Bronchial epithelial cell (primary cell): ENCODE results near the gene FIGNL2. TPM values are rescaled to one million over a fixed set of nuclear protein-coding genes. Genes with fewer than 3 reads are reported as not detected.

Source experiments
- DNase-seq: peaks from one replicate; pipeline ENCODE4 v3.0.0-alpha.2; 2010; ENCODE audit warnings: low read depth
- FAIRE-seq: peaks from 2 replicates; lab custom pipeline; 2011; peaks lifted over from hg19 to GRCh38; lab: Jason Lieb, UNC
- H3K27me3 ChIP-seq: 2 replicates; pipeline ENCODE4 v1.5.1; 2011; ENCODE audit warnings: low read length; ENCODE audit not compliant: control insufficient read depth, insufficient read depth
- H3K36me3 ChIP-seq: 2 replicates; pipeline ENCODE4 v1.5.1; 2011; ENCODE audit warnings: low read length; ENCODE audit not compliant: control insufficient read depth, insufficient read depth
- H3K4me3 ChIP-seq: 2 replicates; pipeline ENCODE4 v1.5.1; 2011; ENCODE audit warnings: mild to moderate bottlenecking, low read depth, low read length, control low read depth
- CTCF ChIP-seq: IDR thresholded peaks from 2 replicates; pipeline ENCODE4 v1.5.1; 2011; ENCODE audit warnings: mild to moderate bottlenecking, moderate library complexity, low read length, control low read depth, inconsistent platforms; ENCODE audit not compliant: insufficient read depth, severe bottlenecking
- total RNA-seq: library from RNA; depleted of rRNA; stranded (reverse); fragments of >200 nt; gene quantifications from 2 replicates; pipeline ENCODE4 v1.2.1, GENCODE V29; 2014

The FIGNL2 gene
- total RNA-seq, 1 donor from 2014 or later: not detected

GRCh38 chr12:51871918-51872688 is 23.6 kb upstream of the FIGNL2 start:
- no peaks in the 10 kb centered on the region for H3K36me3 ChIP-seq
- H3K27me3 ChIP-seq: peaks cover 30% of the 10 kb centered on the region
- no peak for FAIRE-seq
- H3K4me3 ChIP-seq: no peak overlapping the region
- no peak for DNase-seq
- TF ChIP-seq CTCF: no peak

- TF ChIP-seq CTCF: no peak
- FAIRE-seq (no peak), DNase-seq (no peak)
- peaks cover 30% of the 10 kb centered on the region for H3K27me3 ChIP-seq
- H3K36me3 ChIP-seq: no peaks in the 10 kb centered on the region
- no peak overlapping the region for H3K4me3 ChIP-seq
These were observed 22.6 kb upstream of the FIGNL2 start for GRCh38 chr12:51871126-51871525.

- H3K4me3 ChIP-seq: no peak overlapping the region
- H3K36me3 ChIP-seq: no peaks in the 10 kb centered on the region
- no peak for DNase-seq
- TF ChIP-seq CTCF: no peak
- FAIRE-seq: no peak
- peaks cover 32% of the 10 kb centered on the region for H3K27me3 ChIP-seq
These were observed 22.0 kb upstream of the FIGNL2 start for GRCh38 chr12:51870504-51870903.

GRCh38 chr12:51869931-51870330 is 21.4 kb upstream of the FIGNL2 start:
- peaks cover 36% of the 10 kb centered on the region for H3K27me3 ChIP-seq
- no peaks in the 10 kb centered on the region for H3K36me3 ChIP-seq
- no peak overlapping the region for H3K4me3 ChIP-seq
- no peak for DNase-seq
- no peak for FAIRE-seq
- TF ChIP-seq CTCF: no peak

GRCh38 chr12:51869496-51869865 is 21.0 kb upstream of the FIGNL2 start:
- FAIRE-seq: no peak
- H3K27me3 ChIP-seq: peaks cover 39% of the 10 kb centered on the region
- H3K4me3 ChIP-seq: no peak overlapping the region
- no peaks in the 10 kb centered on the region for H3K36me3 ChIP-seq
- no peak for TF ChIP-seq CTCF
- no peak for DNase-seq
